GM12872 (cell line): ENCODE data around the gene PCYT2.

ENCODE experiments used
- CTCF ChIP-seq: IDR thresholded peaks from 3 replicates; pipeline ENCODE4 v1.5.1; 2011; ENCODE audit warnings: low read depth, mild to moderate bottlenecking, low read length, moderate library complexity; ENCODE audit not compliant: insufficient read depth

The PCYT2 gene

GRCh38 chr17:81870131-81870980, 40.8 kb downstream of the PCYT2 start:
- no peak for TF ChIP-seq CTCF

- TF ChIP-seq CTCF, result peak; percentile 87
These were observed 41.7 kb downstream of the PCYT2 start for GRCh38 chr17:81869221-81870130.

- no peak for TF ChIP-seq CTCF
These were observed 42.5 kb downstream of the PCYT2 start for GRCh38 chr17:81868674-81869220.

GRCh38 chr17:81867991-81868673, 43.1 kb downstream of the PCYT2 start:
- TF ChIP-seq CTCF, result no peak

DNA sequence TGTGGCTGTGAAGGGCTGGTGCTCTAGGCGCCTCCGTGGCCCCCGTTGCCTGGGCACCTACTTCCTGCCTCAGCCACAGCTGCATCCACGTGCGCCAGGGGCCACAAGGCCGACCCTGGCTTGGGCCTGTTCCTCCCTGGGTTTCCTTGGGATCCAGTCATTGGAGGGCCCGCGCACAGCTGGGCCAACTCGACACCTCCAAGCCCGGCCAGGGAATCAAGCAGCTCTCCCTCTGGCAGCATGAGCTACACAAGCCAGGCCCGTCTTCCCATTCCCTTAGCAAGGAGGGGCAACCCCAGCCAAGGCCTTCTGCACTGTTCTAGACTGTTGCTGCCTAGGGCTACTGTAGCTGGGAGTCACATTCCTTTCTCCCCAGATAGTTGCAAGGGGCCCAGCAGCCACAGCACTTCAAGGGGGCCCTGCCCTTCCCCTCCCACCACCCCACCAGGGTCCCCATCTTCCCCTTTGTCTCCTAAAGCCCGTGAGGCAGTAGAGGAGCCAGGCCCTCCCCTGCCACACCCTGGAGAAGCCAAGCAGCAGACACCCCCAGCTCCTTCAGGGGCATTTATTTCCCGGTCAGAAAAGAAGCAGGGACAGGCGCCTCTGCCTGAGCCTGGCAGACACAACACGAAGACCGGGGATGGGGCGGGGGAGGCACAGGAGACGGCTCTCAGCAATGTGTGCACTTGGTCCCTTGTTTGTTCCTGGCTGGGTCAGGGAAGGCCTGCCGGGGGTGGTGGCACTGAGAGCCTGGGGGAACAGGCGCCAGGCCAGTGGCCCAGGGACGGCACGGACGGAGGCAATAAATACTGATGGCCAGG, 43.8 kb downstream of the PCYT2 start:
- TF ChIP-seq CTCF, result no peak

GRCh38 chr17:81866440-81867169, 44.6 kb downstream of the PCYT2 start:
- TF ChIP-seq CTCF, result no peak
